Measurements from ENCODE around the gene SYPL1.

Gene SYPL1

DNA sequence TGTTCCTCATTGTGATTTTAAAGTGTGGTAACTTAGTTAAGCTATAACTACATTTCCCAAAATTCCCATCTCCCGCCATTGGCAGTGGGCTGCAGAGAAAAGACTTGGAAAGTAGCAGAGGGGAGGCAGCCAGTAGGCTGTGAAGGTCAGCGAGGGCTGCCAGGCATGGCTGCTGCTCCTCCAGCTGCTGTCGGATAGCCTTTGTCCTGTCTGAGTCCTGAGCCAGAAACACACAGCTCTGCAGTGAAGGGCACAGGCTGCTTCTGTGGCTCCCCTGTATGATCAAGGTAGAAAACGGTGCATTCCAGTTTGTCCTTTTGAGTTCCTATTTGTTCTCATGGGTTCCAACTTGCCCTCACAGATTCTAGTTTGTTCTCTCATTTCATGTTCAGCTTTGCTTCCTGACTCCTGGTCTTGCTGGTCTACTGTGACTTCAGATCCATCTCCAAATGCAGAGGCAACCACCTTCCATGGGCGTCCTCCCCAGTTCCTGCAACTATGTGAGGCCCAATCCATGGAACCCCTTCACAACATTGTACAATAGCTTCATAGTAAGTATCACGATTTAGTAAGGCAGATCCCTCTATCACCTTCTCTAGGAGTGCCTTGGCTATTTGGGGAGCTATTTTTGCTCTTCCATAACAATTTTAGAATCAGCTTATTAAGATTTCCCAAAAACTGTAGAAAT, 31.7 kb downstream of the SYPL1 start:
- CTCF ChIA-PET, result interaction anchor here (0.6 to 1.3 kb wide), 2 partner anchors 9 to 12 kb away, joined by 4 read pairs; no protein-coding TSS in a partner anchor
- TF ChIP-seq SP1 (IDR thresholded peaks at IDR 0.05) (no peak), HDGF (IDR thresholded peaks at IDR 0.05; ENCODE audit: borderline replicate concordance) (no peak), ELF4 (IDR thresholded peaks at IDR 0.05) (no peak), LEF1 (IDR thresholded peaks at IDR 0.05; ENCODE audit: borderline replicate concordance) (no peak)
- POLR2A ChIA-PET, result no interaction called here
- DNase-seq (ENCODE audit: extremely low spot score), result no peak

DNA sequence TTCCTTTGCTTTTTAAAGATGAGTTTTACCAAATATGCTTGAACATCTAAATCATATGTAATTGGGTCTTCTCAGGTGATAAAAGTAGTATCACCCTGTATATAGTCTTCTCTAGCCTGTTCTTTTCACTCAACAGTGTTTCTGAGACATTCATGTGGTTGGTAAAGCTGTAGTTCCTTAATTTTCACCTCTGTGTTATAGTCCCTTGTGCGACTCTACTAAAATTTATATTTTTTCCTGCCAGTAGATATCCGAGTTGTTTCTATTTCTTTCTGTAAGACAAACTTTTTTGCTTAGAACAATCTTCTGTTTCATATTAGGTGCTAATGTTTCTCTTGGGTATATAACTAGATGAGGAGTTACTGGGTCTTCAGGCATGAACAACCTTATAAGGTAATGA, 35.6 kb downstream of the SYPL1 start:
- DNase-seq (ENCODE audit: extremely low spot score), result no peak
- ChIA-PET CTCF (no interaction called here), POLR2A (no interaction called here)
- no peak for TF ChIP-seq ZNF384 (IDR thresholded peaks at IDR 0.05)
- no peak for TF ChIP-seq FOXA1 (IDR thresholded peaks at IDR 0.05)
- no peak for TF ChIP-seq LEF1 (IDR thresholded peaks at IDR 0.05; ENCODE audit: borderline replicate concordance)
- TF ChIP-seq TARDBP (IDR thresholded peaks at IDR 0.05), result no peak
- no peak for TF ChIP-seq SP1 (IDR thresholded peaks at IDR 0.05)
- TF ChIP-seq FOXK2 (IDR thresholded peaks at IDR 0.05), result no peak
- no peak for TF ChIP-seq BHLHE40 (IDR thresholded peaks at IDR 0.05; ENCODE audit: borderline replicate concordance)
- no peak for TF ChIP-seq NFRKB (IDR thresholded peaks at IDR 0.05)
- TF ChIP-seq FOXM1 (IDR thresholded peaks at IDR 0.05; ENCODE audit: borderline replicate concordance), result no peak
- TF ChIP-seq CTBP1 (IDR thresholded peaks at IDR 0.05; ENCODE audit: borderline replicate concordance), result no peak
- TF ChIP-seq HDGF (IDR thresholded peaks at IDR 0.05; ENCODE audit: borderline replicate concordance), result no peak
- no peak for TF ChIP-seq L3MBTL2 (conservative IDR thresholded peaks at IDR 0.05)
- no peak for TF ChIP-seq SUZ12 (IDR thresholded peaks at IDR 0.05)
- TF ChIP-seq ELF4 (IDR thresholded peaks at IDR 0.05), result no peak
- TF ChIP-seq, protein P1, sequence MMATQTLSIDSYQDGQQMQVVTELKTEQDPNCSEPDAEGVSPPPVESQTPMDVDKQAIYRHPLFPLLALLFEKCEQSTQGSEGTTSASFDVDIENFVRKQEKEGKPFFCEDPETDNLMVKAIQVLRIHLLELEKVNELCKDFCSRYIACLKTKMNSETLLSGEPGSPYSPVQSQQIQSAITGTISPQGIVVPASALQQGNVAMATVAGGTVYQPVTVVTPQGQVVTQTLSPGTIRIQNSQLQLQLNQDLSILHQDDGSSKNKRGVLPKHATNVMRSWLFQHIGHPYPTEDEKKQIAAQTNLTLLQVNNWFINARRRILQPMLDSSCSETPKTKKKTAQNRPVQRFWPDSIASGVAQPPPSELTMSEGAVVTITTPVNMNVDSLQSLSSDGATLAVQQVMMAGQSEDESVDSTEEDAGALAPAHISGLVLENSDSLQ (IDR thresholded peaks at IDR 0.05), result no peak
- no peak for TF ChIP-seq ARNT (IDR thresholded peaks at IDR 0.05)

DNA sequence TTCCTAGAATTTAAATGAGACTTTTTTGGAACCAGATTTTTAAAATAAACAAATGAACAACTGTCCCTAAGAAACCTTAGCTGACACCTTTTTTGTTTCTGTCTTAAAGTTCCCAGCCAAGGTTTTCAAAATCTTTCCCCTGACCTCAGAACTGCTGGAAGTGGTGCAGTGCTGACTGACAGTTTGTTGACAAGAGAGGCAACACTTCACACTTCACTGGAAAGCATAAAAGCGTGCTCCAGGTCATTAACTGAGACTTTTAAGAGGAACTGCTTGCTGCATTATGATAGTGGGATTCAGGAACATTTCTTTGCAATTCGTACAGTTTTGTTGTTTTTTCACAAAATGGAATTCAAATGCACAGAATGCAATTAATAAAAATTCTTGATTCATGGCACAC, 36.2 kb downstream of the SYPL1 start:
- DNase-seq (ENCODE audit: extremely low spot score), result no peak
- no peak for TF ChIP-seq BHLHE40 (IDR thresholded peaks at IDR 0.05; ENCODE audit: borderline replicate concordance)
- no peak for TF ChIP-seq ELF4 (IDR thresholded peaks at IDR 0.05)
- TF ChIP-seq, protein P1 (IDR thresholded peaks at IDR 0.05), result no peak
- TF ChIP-seq SUZ12 (IDR thresholded peaks at IDR 0.05), result no peak
- no peak for TF ChIP-seq FOXA1 (IDR thresholded peaks at IDR 0.05)
- POLR2A ChIA-PET, result no interaction called here
- CTCF ChIA-PET, result no interaction called here

DNA sequence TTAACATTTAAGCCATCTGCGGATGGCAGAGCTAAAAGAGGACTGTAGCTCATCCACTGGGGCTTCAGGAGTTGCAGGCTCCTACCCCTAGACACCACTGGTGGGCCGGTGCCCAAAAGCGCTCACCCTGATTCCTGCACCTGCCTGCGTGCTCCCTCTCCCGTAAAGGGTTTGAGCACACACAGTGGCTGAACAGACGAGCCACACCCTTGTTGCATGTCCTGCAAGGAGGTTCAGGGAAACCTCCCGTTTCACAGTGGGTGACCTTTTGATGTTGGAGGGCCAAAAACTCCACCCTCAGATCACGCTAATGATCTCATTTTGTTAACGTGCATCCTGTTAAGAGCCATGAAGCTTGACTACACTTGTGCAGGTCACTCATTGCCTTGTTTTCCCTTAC, 37.9 kb downstream of the SYPL1 start:
- TF ChIP-seq FOXK2 (IDR thresholded peaks at IDR 0.05), result no peak
- TF ChIP-seq ZNF384 (IDR thresholded peaks at IDR 0.05), result no peak
- no peak for TF ChIP-seq TARDBP (IDR thresholded peaks at IDR 0.05)
- no peak for TF ChIP-seq SUZ12 (IDR thresholded peaks at IDR 0.05)
- no peak for TF ChIP-seq NFRKB (IDR thresholded peaks at IDR 0.05)
- ChIA-PET CTCF (interaction anchor here (0.6 kb wide), 1 partner anchor 28 kb away, joined by 3 read pairs; no protein-coding TSS in a partner anchor), POLR2A (no interaction called here)
- DNase-seq (ENCODE audit: extremely low spot score), result no peak

DNA sequence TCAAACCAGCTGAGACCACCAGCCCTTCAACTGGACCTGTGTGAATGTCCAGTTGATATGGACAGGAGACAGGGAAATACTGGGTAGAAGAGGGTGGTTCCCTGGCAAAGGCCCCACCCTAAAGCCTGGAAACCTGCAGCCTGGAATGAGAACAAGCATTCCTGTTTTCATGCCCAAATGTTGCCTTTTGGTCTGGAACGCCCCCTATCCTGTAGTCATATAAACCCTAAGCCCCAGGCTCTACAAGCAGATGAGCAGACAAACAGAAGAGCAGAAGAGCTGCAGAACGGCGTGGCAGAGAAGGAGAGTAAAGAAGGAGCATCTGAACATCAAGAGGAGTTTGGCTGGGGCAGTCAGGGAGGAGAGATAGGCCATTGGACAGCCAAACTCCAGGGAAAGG, 38.4 kb downstream of the SYPL1 start:
- ChIA-PET CTCF (interaction anchor here (0.6 kb wide), 1 partner anchor 29 kb away, joined by 3 read pairs; no protein-coding TSS in a partner anchor), POLR2A (no interaction called here)
- TF ChIP-seq FOXA1 (IDR thresholded peaks at IDR 0.05) (no peak), SUZ12 (IDR thresholded peaks at IDR 0.05) (no peak), FOXM1 (IDR thresholded peaks at IDR 0.05; ENCODE audit: borderline replicate concordance) (no peak), L3MBTL2 (conservative IDR thresholded peaks at IDR 0.05) (no peak), NFRKB (IDR thresholded peaks at IDR 0.05) (no peak), LEF1 (IDR thresholded peaks at IDR 0.05; ENCODE audit: borderline replicate concordance) (no peak), SP1 (IDR thresholded peaks at IDR 0.05) (no peak), TARDBP (IDR thresholded peaks at IDR 0.05) (no peak), FOXK2 (IDR thresholded peaks at IDR 0.05) (no peak), ZNF384 (IDR thresholded peaks at IDR 0.05) (no peak), CTBP1 (IDR thresholded peaks at IDR 0.05; ENCODE audit: borderline replicate concordance) (no peak), ELF4 (IDR thresholded peaks at IDR 0.05) (no peak), ARNT (IDR thresholded peaks at IDR 0.05) (no peak), BHLHE40 (IDR thresholded peaks at IDR 0.05; ENCODE audit: borderline replicate concordance) (no peak)
- TF ChIP-seq, protein P1 (IDR thresholded peaks at IDR 0.05), result no peak
- no peak for DNase-seq (ENCODE audit: extremely low spot score)

DNA sequence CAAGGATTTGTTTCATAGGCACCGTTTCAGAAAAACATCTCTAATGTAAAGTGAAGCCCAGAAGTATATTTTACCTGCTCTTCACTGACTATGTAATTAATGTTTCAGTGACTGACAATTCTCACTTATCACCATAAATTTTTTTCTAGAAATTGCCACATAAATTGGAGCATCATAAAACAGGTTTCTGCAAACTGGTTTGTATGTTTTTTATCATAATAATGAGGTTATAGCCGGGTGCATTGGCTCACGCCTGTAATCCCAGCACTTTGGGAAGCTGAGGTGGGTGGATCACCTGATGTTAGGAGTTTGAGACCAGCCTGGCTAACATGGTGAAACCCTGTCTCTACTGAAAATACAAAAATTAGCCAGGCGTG, 39.4 kb downstream of the SYPL1 start:
- no peak for TF ChIP-seq FOXA1 (IDR thresholded peaks at IDR 0.05)
- TF ChIP-seq FOXK2 (IDR thresholded peaks at IDR 0.05), result no peak
- no peak for TF ChIP-seq BHLHE40 (IDR thresholded peaks at IDR 0.05; ENCODE audit: borderline replicate concordance)
- no peak for TF ChIP-seq ZNF384 (IDR thresholded peaks at IDR 0.05)
- TF ChIP-seq SUZ12 (IDR thresholded peaks at IDR 0.05), result no peak
- no peak for TF ChIP-seq CTBP1 (IDR thresholded peaks at IDR 0.05; ENCODE audit: borderline replicate concordance)
- no peak for TF ChIP-seq TARDBP (IDR thresholded peaks at IDR 0.05)
- TF ChIP-seq, protein P1 (IDR thresholded peaks at IDR 0.05), result no peak
- no peak for TF ChIP-seq L3MBTL2 (conservative IDR thresholded peaks at IDR 0.05)
- no peak for TF ChIP-seq SP1 (IDR thresholded peaks at IDR 0.05)
- no peak for TF ChIP-seq ARNT (IDR thresholded peaks at IDR 0.05)
- no peak for TF ChIP-seq ELF4 (IDR thresholded peaks at IDR 0.05)
- no peak for TF ChIP-seq HDGF (IDR thresholded peaks at IDR 0.05; ENCODE audit: borderline replicate concordance)
- no peak for TF ChIP-seq FOXM1 (IDR thresholded peaks at IDR 0.05; ENCODE audit: borderline replicate concordance)
- no peak for TF ChIP-seq NFRKB (IDR thresholded peaks at IDR 0.05)
- no peak for TF ChIP-seq LEF1 (IDR thresholded peaks at IDR 0.05; ENCODE audit: borderline replicate concordance)
- ChIA-PET CTCF (interaction anchor here (1.5 kb wide), 1 partner anchor 8 kb away, joined by 4 read pairs; no protein-coding TSS in a partner anchor), POLR2A (interaction anchor here (1.1 to 1.7 kb wide), 2 partner anchors 40 to 44 kb away, joined by 3 read pairs; no protein-coding TSS in a partner anchor)
- DNase-seq (ENCODE audit: extremely low spot score), result no peak

Data from HEK293T (cell line).